ENCODE measurements around the gene SYNRG. TPM values are rescaled to one million over a fixed set of nuclear protein-coding genes. Genes with fewer than 3 reads are reported as not detected.
A peak's percentile ranks its signal among the peaks of the same experiment; 100 is the strongest.

SYNRG gene
- polyA plus RNA-seq, 1 donor (not counting 4 experiments of a cell fraction or from before 2014, with no cell fraction given), result 9.2 TPM

DNA sequence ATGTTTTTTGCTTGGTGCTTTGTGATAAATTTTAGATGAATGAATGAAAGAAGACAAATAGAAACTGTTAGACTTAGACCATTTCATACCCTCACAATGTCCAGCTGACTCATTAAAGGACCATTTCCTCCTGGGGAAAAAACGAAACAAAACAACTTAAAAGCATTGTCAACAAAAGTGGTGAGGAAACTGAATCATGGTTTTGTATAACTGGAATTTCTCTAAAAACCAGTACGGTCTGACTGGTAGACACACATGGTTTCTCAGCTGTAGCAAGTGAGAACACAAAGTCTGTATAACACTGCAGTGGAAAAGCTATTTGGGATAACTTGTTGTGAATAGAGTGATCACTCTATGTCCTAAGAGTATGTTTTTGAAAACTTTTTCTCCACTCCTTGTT lies 39.3 kb upstream of the SYNRG start:
- TF ChIP-seq, protein P1, sequence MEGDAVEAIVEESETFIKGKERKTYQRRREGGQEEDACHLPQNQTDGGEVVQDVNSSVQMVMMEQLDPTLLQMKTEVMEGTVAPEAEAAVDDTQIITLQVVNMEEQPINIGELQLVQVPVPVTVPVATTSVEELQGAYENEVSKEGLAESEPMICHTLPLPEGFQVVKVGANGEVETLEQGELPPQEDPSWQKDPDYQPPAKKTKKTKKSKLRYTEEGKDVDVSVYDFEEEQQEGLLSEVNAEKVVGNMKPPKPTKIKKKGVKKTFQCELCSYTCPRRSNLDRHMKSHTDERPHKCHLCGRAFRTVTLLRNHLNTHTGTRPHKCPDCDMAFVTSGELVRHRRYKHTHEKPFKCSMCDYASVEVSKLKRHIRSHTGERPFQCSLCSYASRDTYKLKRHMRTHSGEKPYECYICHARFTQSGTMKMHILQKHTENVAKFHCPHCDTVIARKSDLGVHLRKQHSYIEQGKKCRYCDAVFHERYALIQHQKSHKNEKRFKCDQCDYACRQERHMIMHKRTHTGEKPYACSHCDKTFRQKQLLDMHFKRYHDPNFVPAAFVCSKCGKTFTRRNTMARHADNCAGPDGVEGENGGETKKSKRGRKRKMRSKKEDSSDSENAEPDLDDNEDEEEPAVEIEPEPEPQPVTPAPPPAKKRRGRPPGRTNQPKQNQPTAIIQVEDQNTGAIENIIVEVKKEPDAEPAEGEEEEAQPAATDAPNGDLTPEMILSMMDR (optimal IDR thresholded peaks at IDR 0.05 in 1 of 3, IDR thresholded peaks at IDR 0.05 in 1 of 3, conservative IDR thresholded peaks at IDR 0.05 in 1 of 3; ENCODE audit: extremely low read depth in 1 of 3, insufficient read depth in 2 of 3, low read length in 3 of 3), result no peak
- no peak for TF ChIP-seq EZH2 (IDR thresholded peaks at IDR 0.05; ENCODE audit: low read length)
- dilution Hi-C loops (cut with MboI; ENCODE audit: extremely low pct_ligation_motif_present, low sequenced_read_pairs), result no loop called here
- no peak overlapping the region for H3K27ac ChIP-seq (ENCODE audit: control insufficient read depth, insufficient read depth, low read length)
- no peak overlapping the region for H3K9ac ChIP-seq (ENCODE audit: control insufficient read depth, extremely low read depth, insufficient read depth, low read length)
- no peaks in the 10 kb centered on the region for H3K9me3 ChIP-seq (ENCODE audit: control insufficient read depth, low read depth, low read length)
- no peaks in the 10 kb centered on the region for H3K79me2 ChIP-seq (ENCODE audit: control insufficient read depth, insufficient read depth, low read length)
- peak overlapping the region; percentile 67 for H2AFZ ChIP-seq (ENCODE audit: control insufficient read depth, low read length)
- peak overlapping the region; percentile 57 for H3K4me2 ChIP-seq (ENCODE audit: control insufficient read depth, extremely low read depth, insufficient read depth, low read depth, low read length)
- H3K36me3 ChIP-seq (ENCODE audit: control insufficient read depth in 2 of 2, extremely low read depth in 1 of 2, insufficient read depth in 2 of 2, low read length in 2 of 2), result no peaks in the 10 kb centered on the region
- H3K4me1 ChIP-seq (ENCODE audit: control insufficient read depth, extremely low read depth, insufficient read depth, low read length), result peaks cover 21% of the 10 kb centered on the region
- no peaks in the 10 kb centered on the region for H3K9me1 ChIP-seq (ENCODE audit: control insufficient read depth, extremely low read depth, insufficient read depth, low read length)
- H3K27me3 ChIP-seq (ENCODE audit: control insufficient read depth, extremely low read depth, insufficient read depth, low read length), result no peaks in the 10 kb centered on the region
- FAIRE-seq (no peak), DNase-seq (ENCODE audit: low read depth, low spot score) (no peak)
- no peak overlapping the region for H3K4me3 ChIP-seq (ENCODE audit: control insufficient read depth in 2 of 3, extremely low read depth in 1 of 3, insufficient read depth in 2 of 3, low read depth in 1 of 3, low read length in 3 of 3)
- H4K20me1 ChIP-seq (ENCODE audit: control insufficient read depth, extremely low read depth, insufficient read depth, low read length), result no peaks in the 10 kb centered on the region

DNA sequence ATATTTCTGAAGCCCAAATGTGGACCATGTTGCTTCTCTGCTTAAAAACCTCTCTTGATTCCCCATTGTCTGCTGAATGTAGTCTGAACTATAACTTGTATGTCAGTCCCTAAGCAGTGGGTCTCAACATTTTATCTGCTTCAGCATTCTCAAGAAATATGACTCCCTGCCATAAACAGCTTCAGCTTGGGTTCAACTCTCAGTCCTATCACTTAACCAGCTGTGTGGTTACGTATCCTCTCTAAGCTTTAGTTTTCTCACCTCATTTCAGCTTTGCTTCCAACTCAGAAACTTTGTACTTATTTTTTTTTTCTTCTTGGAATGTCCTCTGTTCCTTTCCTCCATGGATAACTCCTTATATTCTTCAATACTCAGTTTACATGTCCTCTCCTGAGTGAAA lies 38.6 kb upstream of the SYNRG start:
- H2AFZ ChIP-seq (ENCODE audit: control insufficient read depth, low read length), result no peak overlapping the region
- H3K27me3 ChIP-seq (ENCODE audit: control insufficient read depth, extremely low read depth, insufficient read depth, low read length), result no peaks in the 10 kb centered on the region
- no peak overlapping the region for H3K4me3 ChIP-seq (ENCODE audit: control insufficient read depth in 2 of 3, extremely low read depth in 1 of 3, insufficient read depth in 2 of 3, low read depth in 1 of 3, low read length in 3 of 3)
- DNase-seq (ENCODE audit: low read depth, low spot score), result no peak
- H3K9me1 ChIP-seq (ENCODE audit: control insufficient read depth, extremely low read depth, insufficient read depth, low read length), result no peaks in the 10 kb centered on the region
- peaks cover 3% of the 10 kb centered on the region for H3K79me2 ChIP-seq (ENCODE audit: control insufficient read depth, insufficient read depth, low read length)
- TF ChIP-seq, protein P1 (optimal IDR thresholded peaks at IDR 0.05 in 1 of 3, IDR thresholded peaks at IDR 0.05 in 1 of 3, conservative IDR thresholded peaks at IDR 0.05 in 1 of 3; ENCODE audit: extremely low read depth in 1 of 3, insufficient read depth in 2 of 3, low read length in 3 of 3), result no peak
- no peak for TF ChIP-seq EZH2 (IDR thresholded peaks at IDR 0.05; ENCODE audit: low read length)
- H4K20me1 ChIP-seq (ENCODE audit: control insufficient read depth, extremely low read depth, insufficient read depth, low read length), result no peaks in the 10 kb centered on the region
- no peak overlapping the region for H3K27ac ChIP-seq (ENCODE audit: control insufficient read depth, insufficient read depth, low read length)
- H3K4me2 ChIP-seq (ENCODE audit: control insufficient read depth, extremely low read depth, insufficient read depth, low read depth, low read length), result no peak overlapping the region
- no peak for FAIRE-seq
- H3K9ac ChIP-seq (ENCODE audit: control insufficient read depth, extremely low read depth, insufficient read depth, low read length), result no peak overlapping the region
- H3K36me3 ChIP-seq (ENCODE audit: control insufficient read depth in 2 of 2, extremely low read depth in 1 of 2, insufficient read depth in 2 of 2, low read length in 2 of 2), result no peaks in the 10 kb centered on the region
- dilution Hi-C loops (cut with MboI; ENCODE audit: extremely low pct_ligation_motif_present, low sequenced_read_pairs), result no loop called here
- H3K4me1 ChIP-seq (ENCODE audit: control insufficient read depth, extremely low read depth, insufficient read depth, low read length), result peaks cover 21% of the 10 kb centered on the region
- no peaks in the 10 kb centered on the region for H3K9me3 ChIP-seq (ENCODE audit: control insufficient read depth, low read depth, low read length)
